HepG2 (cell line): Measurements from ENCODE around the gene CAMTA1. TPM values are rescaled to one million over a fixed set of nuclear protein-coding genes. Genes with fewer than 3 reads are reported as not detected.

Experiments
- ATAC-seq: fragments of 200-7000 bp; cut with Tn5 transposase; 3 replicates; pipeline ENCODE4 v1.9.1; 2020; ENCODE audit warnings: mild to moderate bottlenecking, moderate library complexity
- BruUV-seq: library from RNA; stranded (reverse); fragments of 400-500 nt; replicated peaks from 2 replicates; lab custom pipeline; 2021; lab: Mats Ljungman, UMichigan
- CTCF ChIA-PET: fragments of 300-600 bp; formaldehyde crosslinking; extraction: SDS; loops from one replicate; lab custom pipeline; 2021; ENCODE audit warnings: low total read pairs, inconsistent platforms, low intra/inter-chr PET ratio; lab: Yijun Ruan, JAX
- POLR2A ChIA-PET: fragments of 350-600 bp; sonication (Branson Sonifier 250); formaldehyde crosslinking; loops from one replicate; lab custom pipeline; 2020; ENCODE audit warnings: antibody characterized with exemption, inconsistent platforms; lab: Yijun Ruan, JAX
- DNase-seq: peaks from one replicate; pipeline ENCODE4 v3.0.0-alpha.2; 2015; ENCODE audit warnings: low spot score
- FAIRE-seq: peaks from 3 replicates; lab custom pipeline; 2011; peaks lifted over from hg19 to GRCh38; lab: Jason Lieb, UNC
- H2AFZ ChIP-seq: one replicate; pipeline ENCODE4 v1.6.1; 2011; ENCODE audit warnings: low read length, inconsistent platforms
- H3K27ac ChIP-seq: fragments of 300-600 bp; 3 replicates; pipeline ENCODE4 v1.8.0; 2011; ENCODE audit warnings: mixed run types, mild to moderate bottlenecking, mixed read lengths, low read length, inconsistent platforms; ENCODE audit not compliant: insufficient read depth; ENCODE audit errors: extremely low read length
- H3K27me3 ChIP-seq, 2 experiments: fragments of 200-600 bp in 1 of 2; 2 replicates in 1 of 2; 3 replicates in 1 of 2; pipeline versions ENCODE4 v1.6.0 to v1.8.0; 2011; ENCODE audit warnings: low read length in 2 of 2, mild to moderate bottlenecking in 2 of 2, moderate library complexity in 2 of 2, inconsistent platforms in 1 of 2; ENCODE audit not compliant: insufficient read depth in 2 of 2, control insufficient read depth in 1 of 2
- H3K36me3 ChIP-seq, 2 experiments: fragments of 200-600 bp in 1 of 2; replicated peaks in 1 of 2; 2 replicates in 1 of 2; 3 replicates in 1 of 2; pipeline versions ENCODE4 v1.5.1 to v1.8.0; 2011; ENCODE audit warnings: low read length in 2 of 2, inconsistent platforms in 1 of 2; ENCODE audit not compliant: insufficient read depth in 2 of 2, control insufficient read depth in 1 of 2
- H3K4me1 ChIP-seq: 2 replicates; pipeline ENCODE4 v1.5.1; 2012; ENCODE audit warnings: low read length, inconsistent platforms; ENCODE audit not compliant: insufficient read depth
- H3K4me2 ChIP-seq: 2 replicates; pipeline ENCODE4 v1.6.0; 2011; ENCODE audit warnings: low read depth, low read length, inconsistent platforms
- H3K4me3 ChIP-seq, 3 experiments: fragments of 200-600 bp in 1 of 3; sonication (generic), shearing (Covaris generic) in 1 of 3; replicated peaks in 1 of 3; 2 replicates each; pipeline ENCODE4 v1.5.1; 2011 to 2016; ENCODE audit warnings: low read length in 3 of 3, inconsistent platforms in 2 of 3, low read depth in 2 of 3, mild to moderate bottlenecking in 2 of 3, control low read depth in 1 of 3, mixed read lengths in 1 of 3; ENCODE audit not compliant: insufficient read depth in 1 of 3
- H3K79me2 ChIP-seq: one replicate; pipeline ENCODE4 v1.6.1; 2011; ENCODE audit warnings: low read length, inconsistent platforms; ENCODE audit not compliant: insufficient read depth
- H3K9ac ChIP-seq: 2 replicates; pipeline ENCODE4 v1.6.0; 2011; ENCODE audit warnings: mild to moderate bottlenecking, low read depth, low read length, inconsistent platforms; ENCODE audit not compliant: insufficient read depth
- H3K9me3 ChIP-seq: 2 replicates; pipeline ENCODE4 v1.5.1; 2012; ENCODE audit warnings: mild to moderate bottlenecking, low read length
- H4K20me1 ChIP-seq: 2 replicates; pipeline ENCODE4 v1.6.0; 2011; ENCODE audit warnings: inconsistent platforms, mild to moderate bottlenecking, low read length, moderate library complexity; ENCODE audit not compliant: insufficient read depth
- NONO ChIP-seq, 2 experiments: fragments of 450-650 bp in 1 of 2; sonication (generic) in 1 of 2; formaldehyde crosslinking in 1 of 2; IDR thresholded peaks in 1 of 2; conservative IDR thresholded peaks in 1 of 2; 2 replicates each; pipeline versions ENCODE4 v1.6.1 to v1.8.0; 2017 to 2022; ENCODE audit warnings: mild to moderate bottlenecking in 1 of 2, missing genetic modification reagents in 1 of 2, moderate library complexity in 1 of 2
- SRSF4 ChIP-seq: fragments of 200-400 bp; formaldehyde crosslinking; IDR thresholded peaks from one replicate; pipeline ENCODE4 v1.6.1; 2018; ENCODE audit warnings: mild to moderate bottlenecking, low read depth, low read length, moderate library complexity; ENCODE audit not compliant: poor library complexity, severe bottlenecking
- ZNF17 ChIP-seq: sonication (generic); formaldehyde crosslinking; IDR thresholded peaks from 2 replicates; pipeline ENCODE4 v1.5.0; 2020; ENCODE audit warnings: mild to moderate bottlenecking, missing genetic modification reagents
- ZNF510 ChIP-seq: sonication (generic); formaldehyde crosslinking; IDR thresholded peaks from 2 replicates; pipeline ENCODE4 v1.4.0; 2020; ENCODE audit warnings: low read depth, mild to moderate bottlenecking, missing genetic modification reagents
- WGBS: methylation state at CpG from one replicate; pipeline ENCODE4 v1.1.6; 2017; ENCODE audit warnings: low lambda C conversion rate; 5-methylcytosine and 5-hydroxymethylcytosine counted together
- in situ Hi-C: cut with HindIII; loops from 2 replicates; pipeline ENCODE4 v1.10.0; 2017; ENCODE audit warnings: low pct_unique_long_range_greater_than_20kb; ENCODE audit not compliant: extremely low pct_ligation_motif_present
- intact Hi-C: fragments of 100-400 bp; cut with micrococcal nuclease; formaldehyde crosslinking; loops from one replicate; pipeline ENCODE4 v1.10.0; 2022; ENCODE audit not compliant: unreplicated experiment
- polyA plus RNA-seq, 8 experiments: library from polyadenylated mRNA; depleted of rRNA in 3 of 8; stranded (reverse) in 7 of 8; unstranded in 1 of 8; fragments of >200 nt; fragmentation: Illumina TruSeq in 4 of 8; extraction: Trizol in 4 of 8; gene quantifications; 2 replicates each; pipeline versions ENCODE4 v1.2.1 to v1.2.3, GENCODE V29; 2011 to 2016; ENCODE audit warnings: low read depth in 4 of 8, missing spikeins in 1 of 8, mixed read lengths in 1 of 8; ENCODE audit not compliant: insufficient read depth in 1 of 8
- total RNA-seq, 5 experiments: library from RNA; depleted of rRNA; stranded (reverse); fragments of >200 nt; fragmentation: Illumina TruSeq; extraction: Trizol; gene quantifications; 2 replicates each; pipeline ENCODE4 v1.2.3, GENCODE V29; 2016; ENCODE audit warnings: low read depth in 1 of 5
- TF ChIP-seq, protein P1 (sequence below): IDR thresholded peaks from 2 replicates; pipeline ENCODE4 v1.6.1; 2012; ENCODE audit warnings: inconsistent platforms
- TF ChIP-seq, protein P2 (sequence below): IDR thresholded peaks from 2 replicates; pipeline ENCODE4 v1.6.1; 2016; ENCODE audit warnings: control low read depth
- TF ChIP-seq, protein P3 (sequence below): sonication (generic); formaldehyde crosslinking; IDR thresholded peaks from 2 replicates; pipeline ENCODE4 v1.4.0; 2020; ENCODE audit warnings: mild to moderate bottlenecking, low read depth, missing genetic modification reagents

CAMTA1 gene
- total and polyA plus RNA-seq, 2 of the 13 experiments (the other 11 are each of a cell fraction or from before 2014, with no cell fraction given) = 25.0 to 36.4 TPM

DNA sequence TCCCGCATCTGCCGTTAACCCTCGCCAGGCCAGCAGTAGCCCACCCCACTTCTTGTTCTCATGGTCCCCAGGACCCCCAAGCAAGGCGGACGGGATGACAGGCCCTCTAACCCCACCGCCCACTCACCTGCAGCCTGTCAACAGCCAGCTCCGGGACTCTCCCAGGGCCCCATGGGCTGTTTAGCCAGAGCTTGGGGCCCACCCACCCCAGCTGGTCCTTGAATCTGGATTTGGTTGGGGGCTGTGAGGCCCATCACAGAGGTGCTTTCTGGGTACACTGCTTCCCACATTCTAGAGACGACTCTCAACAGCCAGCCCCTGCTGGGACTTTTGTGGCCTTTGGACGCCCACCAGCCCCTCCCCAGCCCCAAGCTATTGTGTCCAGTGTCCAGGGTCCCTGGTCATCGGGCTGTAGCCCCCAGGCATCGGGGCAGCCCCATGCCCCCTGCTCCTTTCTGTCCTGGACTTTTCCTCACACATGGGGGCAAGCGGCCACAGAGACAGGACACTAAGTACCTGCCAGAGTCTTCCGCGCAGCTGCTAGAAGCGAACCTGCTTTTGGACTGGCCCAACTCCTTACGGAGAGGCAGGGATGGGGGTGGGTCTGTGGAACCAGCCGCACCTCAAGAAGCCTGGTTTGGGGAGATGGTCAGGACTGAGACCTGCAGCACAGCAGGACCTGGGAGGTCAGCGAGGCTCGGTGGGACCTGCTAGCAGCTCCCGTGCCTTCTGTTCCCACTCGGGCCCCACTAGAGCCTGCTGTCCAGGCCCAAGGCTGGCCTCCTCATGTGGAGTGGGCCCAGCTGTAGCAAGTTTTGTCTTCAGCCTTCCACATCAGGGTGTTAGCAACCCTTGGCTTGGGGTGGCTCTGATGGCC, 777.7 kb downstream of the CAMTA1 start:
- Histone ChIP-seq H3K9ac (no peak overlapping the region), H3K9me3 (no peaks in the 10 kb centered on the region), H3K79me2 (no peaks in the 10 kb centered on the region), H3K4me3 (no peak overlapping the region), H3K27ac (no peak overlapping the region), H4K20me1 (no peaks in the 10 kb centered on the region), H3K27me3 (peaks cover 7 to 35% of the 10 kb centered on the region in 2 experiments; a peak in 4 of 5 replicates), H3K4me1 (no peaks in the 10 kb centered on the region), H2AFZ (no peak overlapping the region), H3K36me3 (no peaks in the 10 kb centered on the region), H3K4me2 (no peak overlapping the region)
- DNase-seq = no peak
- intact Hi-C loops (no loop called here), in situ Hi-C loops (no loop called here)
- no peak for ATAC-seq
- 34% methylated on average over 13 of the region's 21 CpGs for WGBS
- CTCF ChIA-PET = no interaction called here
- no TSS peak for BruUV-seq
- no peak for FAIRE-seq
- POLR2A ChIA-PET = no interaction called here
- TF ChIP-seq SRSF4 (no peak), NONO (IDR thresholded peaks at IDR 0.05) (no peak), NONO (CRISPR knock-in tag; conservative IDR thresholded peaks at IDR 0.05) (no peak), ZNF17 (no peak), ZNF510 (CRISPR knock-in tag) (no peak)
- TF ChIP-seq, protein P1, sequence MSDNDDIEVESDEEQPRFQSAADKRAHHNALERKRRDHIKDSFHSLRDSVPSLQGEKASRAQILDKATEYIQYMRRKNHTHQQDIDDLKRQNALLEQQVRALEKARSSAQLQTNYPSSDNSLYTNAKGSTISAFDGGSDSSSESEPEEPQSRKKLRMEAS = no peak
- TF ChIP-seq, protein P2, sequence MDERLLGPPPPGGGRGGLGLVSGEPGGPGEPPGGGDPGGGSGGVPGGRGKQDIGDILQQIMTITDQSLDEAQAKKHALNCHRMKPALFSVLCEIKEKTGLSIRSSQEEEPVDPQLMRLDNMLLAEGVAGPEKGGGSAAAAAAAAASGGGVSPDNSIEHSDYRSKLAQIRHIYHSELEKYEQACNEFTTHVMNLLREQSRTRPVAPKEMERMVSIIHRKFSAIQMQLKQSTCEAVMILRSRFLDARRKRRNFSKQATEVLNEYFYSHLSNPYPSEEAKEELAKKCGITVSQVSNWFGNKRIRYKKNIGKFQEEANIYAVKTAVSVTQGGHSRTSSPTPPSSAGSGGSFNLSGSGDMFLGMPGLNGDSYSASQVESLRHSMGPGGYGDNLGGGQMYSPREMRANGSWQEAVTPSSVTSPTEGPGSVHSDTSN (CRISPR knock-in tag) = no peak
- TF ChIP-seq, protein P3, sequence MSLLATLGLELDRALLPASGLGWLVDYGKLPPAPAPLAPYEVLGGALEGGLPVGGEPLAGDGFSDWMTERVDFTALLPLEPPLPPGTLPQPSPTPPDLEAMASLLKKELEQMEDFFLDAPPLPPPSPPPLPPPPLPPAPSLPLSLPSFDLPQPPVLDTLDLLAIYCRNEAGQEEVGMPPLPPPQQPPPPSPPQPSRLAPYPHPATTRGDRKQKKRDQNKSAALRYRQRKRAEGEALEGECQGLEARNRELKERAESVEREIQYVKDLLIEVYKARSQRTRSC (CRISPR knock-in tag) = no peak
